AG04450 (cell line): Measurements from ENCODE around the gene CPLANE2. TPM values are rescaled to one million over a fixed set of nuclear protein-coding genes. Genes with fewer than 3 reads are reported as not detected.
"Not testable (repeated sequence)": the region's sequence is repeated elsewhere in the genome, so short reads cannot be mapped to it uniquely, and the experiment has no call there.

ENCODE experiments used
- CTCF ChIA-PET: fragments of 300-600, 350-600 bp; formaldehyde crosslinking; extraction: SDS; loops from one replicate; lab custom pipeline; 2022; ENCODE audit warnings: antibody characterized with exemption, inconsistent platforms; lab: Charles Lee
- POLR2A ChIA-PET: fragments of 350-600 bp; formaldehyde crosslinking; extraction: SDS; loops from one replicate; lab custom pipeline; 2021; ENCODE audit warnings: antibody characterized with exemption, inconsistent platforms; lab: Yijun Ruan, JAX
- DNase-seq: peaks from one replicate; pipeline ENCODE4 v3.0.0-alpha.2; 2011; ENCODE audit warnings: low read depth, low spot score
- H3K27ac ChIP-seq: one replicate; pipeline ENCODE4 v1.5.1; 2012; ENCODE audit warnings: low read depth, low read length, control low read depth
- H3K27me3 ChIP-seq: one replicate; pipeline ENCODE4 v1.6.0; 2012; ENCODE audit warnings: low read length; ENCODE audit not compliant: control insufficient read depth, insufficient read depth
- H3K4me3 ChIP-seq: 2 replicates; pipeline ENCODE4 v1.5.1; 2011; ENCODE audit warnings: mild to moderate bottlenecking, low read depth, low read length, control low read depth
- H3K9me3 ChIP-seq: 2 replicates; pipeline ENCODE4 v1.5.1; 2012; ENCODE audit warnings: low read length; ENCODE audit not compliant: control insufficient read depth, insufficient read depth
- CTCF ChIP-seq: IDR thresholded peaks from 2 replicates; pipeline ENCODE4 v1.5.1; 2011; ENCODE audit warnings: low read depth, low read length, control low read depth, inconsistent platforms
- polyA plus RNA-seq: library from polyadenylated mRNA; depleted of rRNA; stranded (reverse); fragments of >200 nt; gene quantifications from 2 replicates; pipeline ENCODE4 v1.2.3, GENCODE V29; 2011

CPLANE2 gene
- polyA plus RNA-seq, 1 experiment = 3.6 TPM

GRCh38 chr1:16215882-16216753 is 20.9 kb downstream of the CPLANE2 start:
- Histone ChIP-seq H3K4me3 (peak overlapping the region; percentile 63), H3K27ac (no peak overlapping the region), H3K9me3 (no peaks in the 10 kb centered on the region; the same call in 1 of the 2 replicates), H3K27me3 (peaks cover 8% of the 10 kb centered on the region)
- DNase-seq = no peak
- CTCF ChIA-PET = interaction anchor here (1.3 to 2.5 kb wide), 3 partner anchors 30 to 138 kb away, joined by 3 to 16 read pairs (median 6); no protein-coding TSS in a partner anchor
- POLR2A ChIA-PET = interaction anchor here (1.4 to 2.8 kb wide), 3 partner anchors 8 to 21 kb away, joined by 3 to 27 read pairs (median 4); partner anchors contain the start of gene CPLANE2
- TF ChIP-seq CTCF = no peak

- H3K4me3 ChIP-seq, POLR2A ChIA-PET, DNase-seq, H3K27me3 ChIP-seq, H3K9me3 ChIP-seq, H3K27ac ChIP-seq: not testable (repeated sequence)
- CTCF ChIA-PET = interaction anchor here (1.3 kb wide), 1 partner anchor 29 kb away, joined by 3 read pairs; no protein-coding TSS in a partner anchor
Observed at GRCh38 chr1:16215240-16215639, 21.7 kb downstream of the CPLANE2 start.

- H3K27ac ChIP-seq, DNase-seq, H3K27me3 ChIP-seq, CTCF ChIA-PET, POLR2A ChIA-PET, H3K9me3 ChIP-seq, H3K4me3 ChIP-seq: not testable (repeated sequence)
Observed at GRCh38 chr1:16213544-16213943, 23.4 kb downstream of the CPLANE2 start.

GRCh38 chr1:16213013-16213412 is 24.0 kb downstream of the CPLANE2 start:
- peaks cover 5% of the 10 kb centered on the region for H3K27me3 ChIP-seq
- no peak overlapping the region for H3K27ac ChIP-seq
- no peak for DNase-seq
- ChIA-PET CTCF (no interaction called here), POLR2A (no interaction called here)
- H3K4me3 ChIP-seq = no peak overlapping the region
- TF ChIP-seq CTCF = no peak
- no peaks in the 10 kb centered on the region; the same call in 1 of the 2 replicates for H3K9me3 ChIP-seq

GRCh38 chr1:16212251-16212961 is 24.6 kb downstream of the CPLANE2 start, which contains the start of gene ARHGEF19:
Gene ARHGEF19, minus strand, starts transcription at chr1:16212652. Its CDS starts 3,598 bp downstream, at chr1:16209054.
- POLR2A ChIA-PET = no interaction called here
- CTCF ChIA-PET = no interaction called here
- DNase-seq = no peak
- peaks cover 5% of the 10 kb centered on the region for H3K27me3 ChIP-seq
- no peaks in the 10 kb centered on the region; the same call in 1 of the 2 replicates for H3K9me3 ChIP-seq
- no peak for TF ChIP-seq CTCF
- H3K27ac ChIP-seq = no peak within 1 kb of the TSS
- H3K4me3 ChIP-seq = no peak within 1 kb of the TSS
